Stimulated activated naive CD8-positive, alpha-beta T cell treated with anti-CD3 and anti-CD28 coated beads, Interleukin-15, amount 100 ng/mL, for 72 hours (primary cell): Measurements from ENCODE around the gene TTPAL.

Source experiments
- ATAC-seq: fragments of 150-1000 bp; cut with Tn5 transposase; 2 replicates; pipeline ENCODE4 v1.10.0; 2021; ENCODE audit warnings: mild to moderate bottlenecking, moderate library complexity
- DNase-seq, 2 donors: peaks; one replicate each; pipeline ENCODE4 v3.0.0; 2021 to 2022
- H3K27ac Mint-ChIP-seq, 2 donors: one replicate each; pipeline ENCODE4 v1.8.0; 2022; ENCODE audit warnings: mild to moderate bottlenecking in 2 of 2, mixed read lengths in 2 of 2, moderate library complexity in 2 of 2
- H3K27me3 Mint-ChIP-seq: one replicate; pipeline ENCODE4 v1.8.0; 2022; ENCODE audit warnings: mixed read lengths
- H3K4me1 Mint-ChIP-seq: one replicate; pipeline ENCODE4 v1.8.0; 2022; ENCODE audit warnings: mild to moderate bottlenecking, mixed read lengths
- H3K4me3 Mint-ChIP-seq, 2 donors: one replicate each; pipeline ENCODE4 v1.8.0; 2022; ENCODE audit warnings: mild to moderate bottlenecking in 2 of 2, mixed read lengths in 2 of 2, moderate library complexity in 1 of 2
- H3K9me3 Mint-ChIP-seq, 2 donors: one replicate each; pipeline ENCODE4 v1.8.0; 2022; ENCODE audit warnings: mixed read lengths in 2 of 2

TTPAL gene, protein sequence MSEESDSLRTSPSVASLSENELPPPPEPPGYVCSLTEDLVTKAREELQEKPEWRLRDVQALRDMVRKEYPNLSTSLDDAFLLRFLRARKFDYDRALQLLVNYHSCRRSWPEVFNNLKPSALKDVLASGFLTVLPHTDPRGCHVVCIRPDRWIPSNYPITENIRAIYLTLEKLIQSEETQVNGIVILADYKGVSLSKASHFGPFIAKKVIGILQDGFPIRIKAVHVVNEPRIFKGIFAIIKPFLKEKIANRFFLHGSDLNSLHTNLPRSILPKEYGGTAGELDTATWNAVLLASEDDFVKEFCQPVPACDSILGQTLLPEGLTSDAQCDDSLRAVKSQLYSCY

DNA sequence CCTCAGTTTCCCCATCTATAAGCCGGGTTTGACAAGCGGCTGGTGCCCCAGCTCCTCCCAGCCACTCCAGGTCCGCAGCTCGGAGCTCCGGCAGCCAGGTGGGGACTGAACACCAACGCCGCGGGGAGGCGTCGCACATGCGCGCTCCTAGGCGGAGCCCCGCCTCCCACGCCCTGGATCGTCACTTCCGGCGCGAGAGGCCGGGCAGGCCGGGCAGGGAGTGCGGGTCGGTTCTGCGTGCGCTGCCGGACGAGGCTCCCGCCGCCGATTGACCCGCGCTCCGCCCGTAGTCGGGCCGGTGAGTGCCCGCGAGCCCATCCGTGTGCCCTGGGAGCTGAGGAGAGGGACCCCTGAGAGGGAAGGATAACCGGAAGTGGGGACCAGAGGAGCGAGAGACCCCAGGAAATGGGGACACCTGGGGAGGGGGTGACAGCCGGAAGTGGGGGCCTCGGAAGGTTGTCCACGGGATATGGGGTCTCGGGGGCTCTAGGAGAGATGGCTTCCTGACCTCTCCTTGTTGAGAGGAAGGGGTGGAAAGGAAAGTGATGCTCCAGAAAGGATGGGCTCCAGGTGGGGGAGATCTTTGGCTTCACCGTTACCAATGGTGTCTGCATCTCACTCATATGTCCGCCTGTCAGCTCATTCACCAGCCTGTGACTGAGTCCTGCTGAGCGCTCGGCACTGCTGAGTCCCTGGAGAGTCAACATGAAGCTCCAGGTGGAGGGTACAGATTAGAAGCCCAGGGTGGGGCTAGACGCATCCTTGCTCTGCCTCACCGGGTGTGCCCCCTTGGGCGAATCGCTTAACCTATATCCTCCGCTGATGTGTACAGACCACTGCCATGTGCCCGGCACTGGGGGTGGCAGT is at the start of gene TTPAL:
TSS of gene TTPAL (plus strand) at position 181 of the 867 bp plus-strand sequence. CDS start 4,126 bp downstream, outside the sequence.
- H3K27ac Mint-ChIP-seq, result peak within 1 kb of the TSS; percentile 99 to 100
- H3K4me3 Mint-ChIP-seq, result peak within 1 kb of the TSS; percentile 99
- H3K27me3 Mint-ChIP-seq, result no peaks in the 10 kb centered on the region
- H3K4me1 Mint-ChIP-seq, result peaks cover 30% of the 10 kb centered on the region
- ATAC-seq (peak; percentile 98), DNase-seq (peak; percentile 88 to 92)
- no peaks in the 10 kb centered on the region for H3K9me3 Mint-ChIP-seq

DNA sequence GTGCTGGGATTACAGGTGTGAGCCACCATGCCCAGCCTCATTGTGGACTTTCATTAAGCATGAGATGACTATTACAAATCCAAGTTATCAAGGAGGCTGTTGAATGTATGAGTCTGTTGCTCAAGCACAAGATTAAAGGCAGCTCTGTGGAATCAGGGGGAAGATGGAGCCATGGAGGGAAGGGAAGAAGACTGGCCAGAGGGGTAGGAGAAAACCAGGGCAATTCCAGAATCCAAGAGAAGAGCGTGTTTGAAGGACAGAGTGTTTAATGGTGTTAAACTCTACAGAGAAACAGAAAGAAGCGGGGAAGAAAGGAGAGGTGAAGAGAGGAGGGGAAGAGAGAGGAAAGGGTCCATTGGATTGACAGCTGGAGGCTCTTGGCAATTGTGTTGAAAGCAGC is 49.8 kb upstream of the TTPAL start:
- H3K27me3 Mint-ChIP-seq, result peaks cover 6% of the 10 kb centered on the region
- no peak overlapping the region for H3K4me3 Mint-ChIP-seq
- DNase-seq (no peak), ATAC-seq (no peak)
- no peaks in the 10 kb centered on the region for H3K4me1 Mint-ChIP-seq
- no peaks in the 10 kb centered on the region for H3K9me3 Mint-ChIP-seq
- no peak overlapping the region for H3K27ac Mint-ChIP-seq

DNA sequence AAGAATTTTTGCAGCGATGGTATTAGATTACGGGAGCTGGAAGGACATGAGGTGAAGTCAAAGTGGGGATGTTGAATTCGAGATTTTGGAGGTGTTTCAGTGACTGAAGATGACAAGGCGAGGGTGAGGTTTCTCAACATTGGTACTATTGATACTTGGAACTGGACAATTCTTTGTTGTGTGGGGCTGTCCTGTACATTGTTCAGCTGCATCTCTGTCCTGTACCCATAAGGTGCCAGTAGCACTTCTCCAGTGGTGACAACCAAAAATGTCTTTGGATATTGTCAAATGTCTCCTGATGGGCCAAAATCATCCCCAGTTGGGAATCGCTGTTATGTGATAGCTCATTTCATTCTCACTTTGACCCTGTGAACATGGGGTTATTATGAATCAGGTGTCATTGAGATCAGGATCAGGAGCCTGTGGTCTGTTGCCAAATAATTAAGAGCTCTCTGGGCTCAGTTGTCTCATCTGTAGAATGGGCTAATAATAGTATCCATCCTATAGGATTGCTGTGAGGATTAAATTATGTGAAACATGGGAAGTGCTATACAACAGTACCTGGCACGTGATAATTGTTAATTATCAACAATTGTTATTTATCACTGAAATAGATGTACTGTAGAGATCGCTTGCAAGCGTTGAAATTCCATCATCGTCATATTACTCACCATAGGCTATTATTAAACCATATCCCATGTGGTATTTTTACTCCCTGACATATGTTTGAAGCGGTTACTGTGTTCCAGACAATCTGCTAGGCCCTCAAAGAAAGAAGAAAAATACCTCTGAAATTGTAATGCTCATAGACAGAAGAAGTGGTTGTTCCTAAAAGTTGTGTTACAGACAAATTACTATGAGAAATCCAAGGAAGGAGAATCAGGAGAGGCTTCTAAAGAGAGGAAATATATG is 48.5 kb upstream of the TTPAL start:
- ATAC-seq (no peak), DNase-seq (no peak)
- Mint-ChIP-seq H3K27ac (no peak overlapping the region), H3K27me3 (peaks cover 4% of the 10 kb centered on the region), H3K4me3 (no peak overlapping the region), H3K9me3 (no peaks in the 10 kb centered on the region), H3K4me1 (no peaks in the 10 kb centered on the region)

DNA sequence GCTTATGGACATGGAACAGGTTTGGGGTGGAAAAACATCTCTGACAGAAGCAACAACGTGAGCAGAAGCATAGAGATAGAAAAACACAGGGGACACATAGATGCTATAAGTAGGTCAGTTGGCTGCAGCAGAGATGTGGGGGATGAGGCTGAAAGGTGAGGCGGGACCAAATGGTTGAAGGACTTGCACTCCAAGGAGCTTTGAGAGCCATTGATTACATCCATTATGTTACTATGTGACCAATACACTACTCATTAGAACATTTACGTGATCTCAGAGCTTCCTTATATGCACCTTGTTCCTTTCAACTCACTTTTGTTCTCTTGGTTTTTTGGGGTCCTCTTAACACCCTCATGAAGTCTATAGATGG is 47.9 kb upstream of the TTPAL start:
- Mint-ChIP-seq H3K4me1 (no peaks in the 10 kb centered on the region), H3K4me3 (no peak overlapping the region), H3K27me3 (peaks cover 10% of the 10 kb centered on the region), H3K9me3 (no peaks in the 10 kb centered on the region), H3K27ac (no peak overlapping the region)
- ATAC-seq (no peak), DNase-seq (no peak)

DNA sequence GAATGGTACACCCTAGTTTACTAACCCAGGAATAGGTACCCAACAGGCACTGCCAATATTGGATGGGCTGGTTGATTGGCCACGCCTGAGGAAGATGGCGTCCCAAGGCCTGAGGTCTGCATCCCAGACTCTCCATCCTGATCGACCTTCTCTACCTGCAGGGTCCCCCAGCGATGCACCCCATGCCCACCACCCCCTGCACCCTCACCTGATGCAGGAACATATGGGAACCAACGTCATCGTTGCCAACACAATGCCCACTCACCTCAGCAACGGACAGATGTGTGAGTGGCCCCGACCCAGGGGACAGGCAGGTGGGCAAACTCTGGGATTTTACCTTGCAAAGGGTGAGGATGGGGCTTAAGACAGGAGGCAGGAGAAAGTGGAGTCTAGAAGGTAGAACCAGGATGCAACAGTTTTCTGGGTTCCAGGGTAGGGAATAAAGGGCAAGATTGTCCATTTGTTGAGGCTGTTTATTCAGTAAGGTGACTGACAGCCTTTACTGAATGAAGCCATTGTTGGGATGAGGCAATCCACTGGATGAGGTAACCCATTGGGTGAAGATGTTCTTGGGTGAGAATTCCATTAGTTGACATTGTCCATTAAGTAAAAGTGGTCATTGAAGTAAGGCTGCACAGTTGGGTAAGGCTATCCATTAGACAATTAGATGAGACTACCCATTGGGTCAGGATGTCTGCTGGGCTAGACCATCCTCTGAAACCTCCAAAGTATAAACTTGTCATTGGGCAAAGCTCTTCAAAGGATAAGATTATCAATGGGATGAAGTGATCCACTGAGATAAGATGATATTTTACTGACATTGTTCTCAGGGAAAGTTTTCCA is 47.3 kb upstream of the TTPAL start:
- no peak for DNase-seq
- no peak for ATAC-seq
- Mint-ChIP-seq H3K9me3 (no peaks in the 10 kb centered on the region), H3K27ac (no peak overlapping the region), H3K27me3 (peaks cover 16% of the 10 kb centered on the region), H3K4me1 (no peaks in the 10 kb centered on the region), H3K4me3 (no peak overlapping the region)

DNA sequence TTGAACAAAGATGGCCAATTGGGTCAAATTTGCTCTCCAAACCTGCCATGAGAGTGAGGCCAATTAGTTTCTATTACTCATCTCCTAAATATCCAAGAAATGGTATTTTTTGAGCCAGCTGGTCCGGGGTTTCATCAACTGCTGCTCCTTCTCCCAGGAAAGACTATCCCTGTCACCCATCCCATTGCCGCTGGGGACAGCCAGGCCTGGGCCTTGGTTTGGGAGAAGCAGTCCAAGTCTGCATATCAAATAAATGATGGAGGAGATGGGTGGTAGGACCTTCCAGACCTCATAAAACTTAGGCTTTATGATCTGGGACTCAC is 46.7 kb upstream of the TTPAL start:
- Mint-ChIP-seq H3K27ac (no peak overlapping the region), H3K27me3 (peaks cover 16% of the 10 kb centered on the region), H3K4me3 (no peak overlapping the region), H3K9me3 (no peaks in the 10 kb centered on the region), H3K4me1 (no peaks in the 10 kb centered on the region)
- ATAC-seq, result no peak
- no peak for DNase-seq

DNA sequence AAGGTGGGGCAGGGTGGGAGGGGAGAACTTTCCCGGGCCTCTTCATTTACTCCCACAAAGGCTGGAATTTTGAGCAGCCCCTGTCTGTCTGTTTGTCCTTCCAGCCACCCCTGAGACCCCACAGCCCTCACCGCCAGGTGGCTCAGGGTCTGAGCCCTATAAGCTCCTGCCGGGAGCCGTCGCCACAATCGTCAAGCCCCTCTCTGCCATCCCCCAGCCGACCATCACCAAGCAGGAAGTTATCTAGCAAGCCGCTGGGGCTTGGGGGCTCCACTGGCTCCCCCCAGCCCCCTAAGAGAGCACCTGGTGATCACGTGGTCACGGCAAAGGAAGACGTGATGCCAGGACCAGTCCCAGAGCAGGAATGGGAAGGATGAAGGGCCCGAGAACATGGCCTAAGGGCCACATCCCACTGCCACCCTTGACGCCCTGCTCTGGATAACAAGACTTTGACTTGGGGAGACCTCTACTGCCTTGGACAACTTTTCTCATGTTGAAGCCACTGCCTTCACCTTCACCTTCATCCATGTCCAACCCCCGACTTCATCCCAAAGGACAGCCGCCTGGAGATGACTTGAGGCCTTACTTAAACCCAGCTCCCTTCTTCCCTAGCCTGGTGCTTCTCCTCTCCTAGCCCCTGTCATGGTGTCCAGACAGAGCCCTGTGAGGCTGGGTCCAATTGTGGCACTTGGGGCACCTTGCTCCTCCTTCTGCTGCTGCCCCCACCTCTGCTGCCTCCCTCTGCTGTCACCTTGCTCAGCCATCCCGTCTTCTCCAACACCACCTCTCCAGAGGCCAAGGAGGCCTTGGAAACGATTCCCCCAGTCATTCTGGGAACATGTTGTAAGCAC is 46.0 kb upstream of the TTPAL start:
- no peak for DNase-seq
- H3K27me3 Mint-ChIP-seq, result peaks cover 16% of the 10 kb centered on the region
- peak overlapping the region in 1 of 2 donors; percentile 85 for H3K27ac Mint-ChIP-seq
- no peak overlapping the region for H3K4me3 Mint-ChIP-seq
- no peaks in the 10 kb centered on the region for H3K4me1 Mint-ChIP-seq
- no peak for ATAC-seq
- no peaks in the 10 kb centered on the region for H3K9me3 Mint-ChIP-seq

DNA sequence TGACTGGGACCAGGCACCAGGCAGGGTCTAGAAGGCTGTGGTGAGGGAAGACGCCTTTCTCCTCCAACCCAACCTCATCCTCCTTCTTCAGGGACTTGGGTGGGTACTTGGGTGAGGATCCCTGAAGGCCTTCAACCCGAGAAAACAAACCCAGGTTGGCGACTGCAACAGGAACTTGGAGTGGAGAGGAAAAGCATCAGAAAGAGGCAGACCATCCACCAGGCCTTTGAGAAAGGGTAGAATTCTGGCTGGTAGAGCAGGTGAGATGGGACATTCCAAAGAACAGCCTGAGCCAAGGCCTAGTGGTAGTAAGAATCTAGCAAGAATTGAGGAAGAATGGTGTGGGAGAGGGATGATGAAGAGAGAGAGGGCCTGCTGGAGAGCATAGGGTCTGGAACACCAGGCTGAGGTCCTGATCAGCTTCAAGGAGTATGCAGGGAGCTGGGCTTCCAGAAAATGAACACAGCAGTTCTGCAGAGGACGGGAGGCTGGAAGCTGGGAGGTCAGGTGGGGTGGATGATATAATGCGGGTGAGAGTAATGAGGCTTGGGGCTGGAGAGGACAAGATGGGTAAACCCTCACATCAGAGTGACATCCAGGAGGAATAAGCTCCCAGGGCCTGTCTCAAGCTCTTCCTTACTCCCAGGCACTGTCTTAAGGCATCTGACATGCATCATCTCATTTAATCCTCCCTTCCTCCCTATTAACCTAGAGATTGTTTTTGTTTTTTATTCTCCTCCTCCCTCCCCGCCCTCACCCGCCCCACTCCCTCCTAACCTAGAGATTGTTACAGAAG is 45.2 kb upstream of the TTPAL start:
- H3K4me3 Mint-ChIP-seq, result no peak overlapping the region
- ATAC-seq (no peak), DNase-seq (no peak)
- H3K27me3 Mint-ChIP-seq, result peaks cover 16% of the 10 kb centered on the region
- no peaks in the 10 kb centered on the region for H3K4me1 Mint-ChIP-seq
- H3K27ac Mint-ChIP-seq, result peak overlapping the region in 1 of 2 donors; percentile 85
- H3K9me3 Mint-ChIP-seq, result no peaks in the 10 kb centered on the region

DNA sequence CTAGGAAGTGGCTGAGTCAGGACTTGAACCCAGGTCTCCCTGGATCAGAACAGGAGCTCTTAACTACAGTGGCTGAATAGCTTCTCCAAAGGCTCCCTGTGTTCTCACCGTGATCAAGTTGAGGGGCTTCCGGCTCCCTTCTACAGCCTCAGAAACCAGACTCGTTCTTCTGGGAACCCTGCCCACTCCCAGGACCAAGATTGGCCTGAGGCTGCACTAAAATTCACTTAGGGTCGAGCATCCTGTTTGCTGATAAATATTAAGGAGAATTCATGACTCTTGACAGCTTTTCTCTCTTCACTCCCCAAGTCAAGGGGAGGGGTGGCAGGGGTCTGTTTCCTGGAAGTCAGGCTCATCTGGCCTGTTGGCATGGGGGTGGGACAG is 44.6 kb upstream of the TTPAL start:
- Mint-ChIP-seq H3K27me3 (peaks cover 16% of the 10 kb centered on the region), H3K4me1 (no peaks in the 10 kb centered on the region), H3K4me3 (no peak overlapping the region), H3K27ac (no peak overlapping the region), H3K9me3 (no peaks in the 10 kb centered on the region)
- DNase-seq (no peak), ATAC-seq (no peak)

DNA sequence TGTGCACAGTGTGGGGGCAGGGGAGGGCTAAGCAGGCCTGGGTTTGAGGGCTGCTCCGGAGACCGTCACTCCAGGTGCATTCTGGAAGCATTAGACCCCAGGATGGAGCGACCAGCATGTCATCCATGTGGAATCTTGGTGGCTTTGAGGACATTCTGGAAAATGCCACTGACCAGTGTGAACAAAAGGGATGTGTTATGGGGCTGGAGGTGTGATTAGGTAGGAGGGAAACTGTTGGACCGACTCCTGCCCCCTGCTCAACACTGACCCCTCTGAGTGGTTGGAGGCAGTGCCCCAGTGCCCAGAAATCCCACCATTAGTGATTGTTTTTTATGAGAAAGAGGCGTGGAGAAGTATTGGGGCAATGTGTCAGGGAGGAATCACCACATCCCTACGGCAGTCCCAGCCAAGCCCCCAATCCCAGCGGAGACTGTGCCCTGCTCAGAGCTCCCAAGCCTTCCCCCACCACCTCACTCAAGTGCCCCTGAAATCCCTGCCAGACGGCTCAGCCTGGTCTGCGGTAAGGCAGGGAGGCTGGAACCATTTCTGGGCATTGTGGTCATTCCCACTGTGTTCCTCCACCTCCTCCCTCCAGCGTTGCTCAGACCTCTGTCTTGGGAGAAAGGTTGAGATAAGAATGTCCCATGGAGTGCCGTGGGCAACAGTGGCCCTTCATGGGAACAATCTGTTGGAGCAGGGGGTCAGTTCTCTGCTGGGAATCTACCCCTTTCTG is 44.0 kb upstream of the TTPAL start:
- H3K9me3 Mint-ChIP-seq, result no peaks in the 10 kb centered on the region
- no peak overlapping the region for H3K27ac Mint-ChIP-seq
- DNase-seq (no peak), ATAC-seq (no peak)
- no peak overlapping the region for H3K4me3 Mint-ChIP-seq
- no peaks in the 10 kb centered on the region for H3K4me1 Mint-ChIP-seq
- peaks cover 16% of the 10 kb centered on the region for H3K27me3 Mint-ChIP-seq

DNA sequence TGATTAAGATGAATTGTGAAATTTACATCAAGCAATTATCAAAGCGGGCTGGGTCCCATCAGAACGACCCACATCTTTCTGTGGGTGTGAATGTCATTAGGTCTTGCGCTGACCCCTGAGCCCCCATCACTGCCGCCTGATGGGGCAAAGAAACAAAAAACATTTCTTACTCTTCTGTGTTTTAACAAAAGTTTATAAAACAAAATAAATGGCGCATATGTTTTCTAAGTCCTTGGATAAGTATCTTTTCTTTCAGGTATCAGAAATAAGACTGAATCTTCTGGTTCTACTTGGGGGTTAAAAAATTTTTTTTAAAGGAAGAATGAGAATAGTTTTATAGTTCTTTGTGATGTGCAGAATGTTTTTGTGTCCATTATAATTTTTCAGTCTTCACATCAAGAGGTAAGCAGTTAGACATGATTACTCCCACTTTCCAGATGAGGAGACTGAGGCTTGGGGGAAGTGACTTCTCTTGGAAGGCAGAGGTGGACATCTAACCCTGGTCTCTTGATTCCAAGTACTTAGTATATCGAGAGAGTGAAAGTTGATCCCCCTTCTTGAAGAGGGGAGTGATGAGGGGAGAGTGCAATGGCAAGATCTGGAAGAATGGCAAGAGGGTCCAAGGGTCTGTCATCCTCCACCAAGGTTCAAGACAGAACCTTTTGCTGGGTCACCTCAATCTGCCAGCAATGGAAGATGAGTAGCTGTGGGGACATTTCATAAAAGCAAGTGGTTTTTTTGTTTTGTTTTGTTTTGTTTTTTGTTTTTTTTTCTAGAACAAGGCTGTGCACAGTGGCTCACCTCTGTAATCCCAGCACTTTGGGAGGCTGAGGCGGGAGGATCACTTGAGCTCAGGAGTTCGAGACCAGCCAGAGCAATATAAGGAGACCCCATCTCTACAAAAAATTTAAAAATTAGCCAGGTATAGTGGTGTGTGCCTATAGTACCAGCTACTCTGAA is 42.8 kb upstream of the TTPAL start:
- ATAC-seq, result no peak
- H3K9me3 Mint-ChIP-seq, result no peaks in the 10 kb centered on the region

More for the DNA sequence above, 42.8 kb upstream of the TTPAL start:
- Mint-ChIP-seq H3K4me3 (no peak overlapping the region), H3K27me3 (peaks cover 16% of the 10 kb centered on the region), H3K4me1 (no peaks in the 10 kb centered on the region), H3K27ac (no peak overlapping the region)
- no peak for DNase-seq
